GM12872 (cell line): ENCODE data around the gene NOS3.

Experiments used
- TF ChIP-seq, protein P1 (sequence below): IDR thresholded peaks from 3 replicates; pipeline ENCODE4 v1.5.1; 2011; ENCODE audit warnings: low read depth, mild to moderate bottlenecking, low read length, moderate library complexity; ENCODE audit not compliant: insufficient read depth

Gene NOS3

DNA sequence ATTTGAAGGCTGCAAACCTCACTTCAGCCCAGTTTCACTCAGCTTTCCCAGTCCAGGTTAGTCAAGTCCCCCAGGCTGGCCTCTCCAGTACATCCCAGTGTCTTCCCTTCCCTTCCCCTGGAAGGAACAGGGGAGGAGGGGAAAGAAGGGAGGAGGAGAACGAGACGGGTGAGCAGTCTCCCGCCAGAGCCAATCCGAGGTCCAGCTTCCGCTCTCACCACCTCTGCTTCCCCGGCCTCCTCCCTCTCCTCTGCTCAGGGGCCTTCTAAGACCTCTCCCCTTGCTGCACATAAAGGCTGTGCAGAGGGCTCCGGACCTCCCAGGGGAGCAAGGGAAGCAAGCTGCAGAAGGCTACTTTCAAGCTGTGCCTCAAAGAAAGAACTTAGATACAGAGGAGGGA, 29.4 kb downstream of the NOS3 start:
- TF ChIP-seq, protein P1, sequence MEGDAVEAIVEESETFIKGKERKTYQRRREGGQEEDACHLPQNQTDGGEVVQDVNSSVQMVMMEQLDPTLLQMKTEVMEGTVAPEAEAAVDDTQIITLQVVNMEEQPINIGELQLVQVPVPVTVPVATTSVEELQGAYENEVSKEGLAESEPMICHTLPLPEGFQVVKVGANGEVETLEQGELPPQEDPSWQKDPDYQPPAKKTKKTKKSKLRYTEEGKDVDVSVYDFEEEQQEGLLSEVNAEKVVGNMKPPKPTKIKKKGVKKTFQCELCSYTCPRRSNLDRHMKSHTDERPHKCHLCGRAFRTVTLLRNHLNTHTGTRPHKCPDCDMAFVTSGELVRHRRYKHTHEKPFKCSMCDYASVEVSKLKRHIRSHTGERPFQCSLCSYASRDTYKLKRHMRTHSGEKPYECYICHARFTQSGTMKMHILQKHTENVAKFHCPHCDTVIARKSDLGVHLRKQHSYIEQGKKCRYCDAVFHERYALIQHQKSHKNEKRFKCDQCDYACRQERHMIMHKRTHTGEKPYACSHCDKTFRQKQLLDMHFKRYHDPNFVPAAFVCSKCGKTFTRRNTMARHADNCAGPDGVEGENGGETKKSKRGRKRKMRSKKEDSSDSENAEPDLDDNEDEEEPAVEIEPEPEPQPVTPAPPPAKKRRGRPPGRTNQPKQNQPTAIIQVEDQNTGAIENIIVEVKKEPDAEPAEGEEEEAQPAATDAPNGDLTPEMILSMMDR = no peak

DNA sequence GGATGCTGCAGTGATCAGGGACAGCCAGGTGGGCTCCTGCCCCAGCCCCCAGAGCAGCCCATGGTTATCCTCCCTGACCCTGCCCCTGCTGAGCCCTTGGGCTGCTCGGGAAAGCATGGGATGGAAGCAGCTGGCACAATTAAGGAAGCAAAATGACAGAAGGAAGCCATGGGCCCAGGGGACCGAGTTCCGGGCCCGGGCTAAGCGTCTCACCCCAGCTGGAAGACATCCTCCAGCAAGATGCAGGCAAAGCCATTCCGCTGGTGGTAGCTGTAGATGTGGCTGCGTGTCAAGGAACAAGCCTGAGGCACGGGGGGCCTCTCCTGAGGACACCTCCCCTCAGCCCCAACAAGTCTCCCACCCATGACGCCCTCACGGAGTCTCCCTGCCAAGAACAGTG, 32.4 kb downstream of the NOS3 start:
- TF ChIP-seq, protein P1 = no peak

DNA sequence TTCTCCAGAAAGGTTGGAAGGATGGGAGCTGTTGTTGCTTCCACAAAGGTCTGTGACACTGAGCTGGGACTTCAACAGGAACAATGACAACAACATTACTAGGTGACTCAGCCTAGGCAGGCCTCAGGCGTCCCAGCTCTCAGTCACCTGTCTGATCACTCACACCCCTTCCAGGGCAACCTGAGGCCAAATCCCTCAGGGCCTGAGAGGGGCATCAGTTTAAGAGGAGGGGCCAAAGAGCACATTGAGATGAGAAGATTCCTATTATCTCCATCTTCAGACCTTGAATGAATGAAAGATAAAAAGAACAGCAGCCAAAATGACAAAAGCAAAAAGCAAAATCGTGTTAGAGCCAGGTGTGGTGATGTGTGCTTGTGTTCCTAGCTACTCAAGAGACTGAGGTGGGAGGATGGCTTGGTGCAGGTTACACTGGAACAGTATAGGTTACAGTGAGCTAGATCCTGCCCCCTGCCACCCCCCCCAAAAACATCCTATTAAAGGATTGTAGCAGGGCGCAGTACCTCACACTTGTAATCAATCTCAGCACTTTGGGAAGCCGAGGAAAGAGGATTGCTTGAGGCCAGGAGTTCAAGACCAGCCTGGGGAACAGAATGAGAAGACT, 33.7 kb downstream of the NOS3 start, which contains the start of gene ATG9B:
ATG9B (minus strand) TSS at position 60 of the 622 bp plus-strand sequence. CDS start 71 bp downstream, outside the sequence.
- TF ChIP-seq, protein P1 = no peak

DNA sequence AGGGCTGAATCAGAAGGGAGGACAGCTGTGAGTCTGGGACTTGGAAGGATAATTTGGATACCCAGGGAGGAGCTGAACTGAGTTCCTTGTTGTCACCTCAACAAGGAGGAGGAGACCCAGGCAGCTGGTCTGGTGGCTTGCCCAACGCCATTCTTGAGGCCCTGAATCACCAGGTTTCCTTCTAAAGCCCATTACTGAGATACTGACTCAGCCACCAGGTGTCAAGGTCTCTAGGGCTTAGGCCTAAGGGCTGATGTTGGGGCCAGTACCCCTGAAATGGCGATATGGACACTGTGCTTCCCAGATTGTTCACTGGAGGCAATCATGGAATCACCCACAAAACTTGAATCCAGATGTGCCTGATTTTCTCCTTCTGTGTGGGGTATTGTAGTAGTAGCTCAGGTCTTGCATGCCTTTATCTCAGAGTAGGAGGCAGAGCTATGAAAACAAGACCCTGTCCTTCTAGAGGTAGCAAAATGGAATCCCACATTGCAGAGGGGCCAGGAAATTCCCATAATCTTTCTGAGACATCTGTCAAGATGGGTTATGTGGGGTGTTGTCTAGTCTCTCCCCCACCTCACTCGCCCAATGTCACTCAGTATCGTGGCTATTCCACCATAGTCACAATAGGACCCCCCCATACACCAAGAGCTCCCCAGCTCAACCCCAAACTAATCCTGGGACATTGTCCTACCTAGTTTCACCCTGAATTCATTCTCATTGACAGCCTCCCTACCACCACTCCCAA, 35.3 kb downstream of the NOS3 start:
- TF ChIP-seq, protein P1 = no peak

DNA sequence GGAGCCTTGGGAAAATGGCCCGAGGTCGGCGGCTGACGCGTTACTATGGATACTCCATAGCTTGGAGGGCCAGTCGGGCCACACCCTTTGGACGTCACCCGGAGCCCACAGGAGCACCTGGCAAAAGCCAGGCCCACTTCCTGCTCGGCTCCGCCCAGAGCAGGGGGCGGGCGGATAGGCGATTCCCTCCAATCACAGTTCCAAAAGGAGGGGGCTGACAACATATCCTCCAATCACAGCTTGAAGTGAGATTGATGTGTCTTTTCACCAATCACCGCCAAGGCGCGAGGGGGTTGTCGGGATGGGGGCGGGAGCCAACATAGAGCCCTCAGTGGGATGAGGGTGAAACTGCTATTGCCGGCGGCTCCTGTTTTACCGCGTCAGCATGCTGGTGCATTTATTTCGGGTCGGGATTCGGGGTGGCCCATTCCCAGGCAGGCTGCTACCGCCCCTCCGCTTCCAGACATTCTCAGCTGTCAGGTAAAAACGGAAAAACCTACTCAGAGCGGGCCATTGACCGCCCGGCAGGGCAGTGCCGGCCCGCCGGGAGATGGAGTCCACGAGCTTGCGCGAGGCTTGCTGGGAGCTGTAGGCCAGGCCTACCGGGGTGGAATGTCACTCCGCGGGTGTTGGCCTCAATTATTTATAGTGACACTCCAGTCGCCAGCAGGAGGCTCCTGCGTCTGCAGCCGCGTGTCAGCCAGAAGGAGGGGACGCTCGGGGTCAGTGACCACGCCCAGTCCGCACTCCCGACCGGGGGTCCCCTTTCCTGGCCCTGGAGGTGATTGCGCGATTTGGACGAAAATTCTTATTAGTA, 37.5 kb downstream of the NOS3 start, which contains the start of gene ABCB8:
ABCB8 (plus strand) TSS at position 320 of the 817 bp plus-strand sequence; CDS start at position 386, 66 bp downstream.
- TF ChIP-seq, protein P1 = peak; percentile 32; the same call in 2 of the 3 replicates

DNA sequence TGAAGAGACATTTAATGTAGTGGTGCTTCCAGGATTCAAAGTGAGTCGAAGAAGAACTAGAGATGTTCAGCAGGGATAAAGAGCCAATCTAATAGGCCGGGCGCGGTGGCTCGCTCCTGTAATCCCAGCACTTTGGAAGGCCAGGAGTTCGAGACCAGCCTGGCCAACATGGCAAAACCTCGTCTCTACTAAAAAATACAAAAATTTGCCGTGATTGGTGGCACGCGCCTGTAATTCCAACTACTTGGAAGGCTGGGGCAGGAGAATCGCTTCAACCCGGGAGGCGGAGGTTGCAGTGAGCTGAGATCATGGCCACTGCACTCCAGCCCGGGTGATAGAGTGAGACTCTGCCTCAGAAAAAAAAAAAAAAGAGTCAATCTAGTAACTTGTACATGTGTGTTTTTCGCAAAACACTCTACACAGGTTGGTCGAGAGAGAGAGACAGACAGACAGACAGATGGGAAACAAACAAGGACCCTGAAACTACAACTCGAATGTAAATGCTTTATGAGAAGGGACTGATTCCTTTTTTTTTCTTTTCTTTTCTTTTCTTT, 38.2 kb downstream of the NOS3 start:
- TF ChIP-seq, protein P1 = no peak

DNA sequence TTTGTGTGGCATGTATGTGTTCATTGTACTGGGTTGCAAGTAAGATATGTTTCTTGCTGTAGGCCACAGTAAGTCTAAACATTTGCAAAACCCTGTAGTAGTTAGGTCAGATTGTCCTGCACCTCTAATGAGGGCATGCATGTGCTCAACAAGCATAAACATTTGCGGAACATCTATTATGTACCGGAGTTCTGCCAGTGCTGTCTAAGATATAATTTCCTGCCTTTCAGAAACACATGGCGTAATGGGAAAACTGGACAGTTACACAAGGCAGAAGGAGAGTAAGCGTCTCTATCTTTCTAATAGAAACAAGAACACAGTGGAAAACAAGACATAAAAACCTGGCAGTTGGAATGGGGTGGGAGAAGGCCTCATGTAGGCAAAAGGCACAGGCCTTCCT, 40.2 kb downstream of the NOS3 start:
- TF ChIP-seq, protein P1 = no peak
